Lower lobe of right lung (tissue), 2 donors: ENCODE results near the gene SLC22A14. TPM values are rescaled to one million over a fixed set of nuclear protein-coding genes. Genes with fewer than 3 reads are reported as not detected.

Experiments used
- ATAC-seq, 2 donors: fragments of 200-7000 bp; cut with Tn5 transposase; one replicate each; pipeline ENCODE4 v1.9.1; 2020 to 2022; ENCODE audit warnings: mild to moderate bottlenecking in 2 of 2, moderate library complexity in 2 of 2
- DNase-seq: peaks from one replicate; pipeline ENCODE4 v3.0.0-alpha.2; 2020
- H3K27ac ChIP-seq: fragments of 200-600 bp; one replicate; pipeline ENCODE4 v1.8.0; 2022
- H3K27me3 ChIP-seq: fragments of 200-600 bp; one replicate; pipeline ENCODE4 v1.8.0; 2022; ENCODE audit warnings: low read depth
- H3K36me3 ChIP-seq: fragments of 200-600 bp; one replicate; pipeline ENCODE4 v1.8.0; 2022; ENCODE audit warnings: mild to moderate bottlenecking
- H3K4me1 ChIP-seq: fragments of 200-600 bp; one replicate; pipeline ENCODE4 v1.8.0; 2022
- H3K4me3 ChIP-seq: fragments of 200-600 bp; one replicate; pipeline ENCODE4 v1.8.0; 2022; ENCODE audit warnings: mild to moderate bottlenecking
- H3K9me3 ChIP-seq: fragments of 200-600 bp; one replicate; pipeline ENCODE4 v1.8.0; 2022
- intact Hi-C: fragments of 100-400 bp; cut with DNase I; formaldehyde crosslinking; loops from one replicate; pipeline ENCODE4 v1.11.0; 2022
- total RNA-seq: library from RNA; stranded (reverse); fragmentation: NEBNext Ultra II Directional; extraction: Animal tissue kit (Norgen Biotek cat#: 25700); gene quantifications from one replicate; pipeline ENCODE4 v1.2.1, GENCODE V29; 2021
- TF ChIP-seq, protein P1 (sequence below): fragments of 200-600 bp; IDR thresholded peaks from one replicate; pipeline ENCODE4 v1.8.0; 2022; ENCODE audit warnings: antibody characterized with exemption, mild to moderate bottlenecking
- donor health status: DM: no; HTN: yes; CAD: no; lungs with severe emphysema.

Gene SLC22A14
- total RNA-seq, 1 donor from 2014 or later = not detected

DNA sequence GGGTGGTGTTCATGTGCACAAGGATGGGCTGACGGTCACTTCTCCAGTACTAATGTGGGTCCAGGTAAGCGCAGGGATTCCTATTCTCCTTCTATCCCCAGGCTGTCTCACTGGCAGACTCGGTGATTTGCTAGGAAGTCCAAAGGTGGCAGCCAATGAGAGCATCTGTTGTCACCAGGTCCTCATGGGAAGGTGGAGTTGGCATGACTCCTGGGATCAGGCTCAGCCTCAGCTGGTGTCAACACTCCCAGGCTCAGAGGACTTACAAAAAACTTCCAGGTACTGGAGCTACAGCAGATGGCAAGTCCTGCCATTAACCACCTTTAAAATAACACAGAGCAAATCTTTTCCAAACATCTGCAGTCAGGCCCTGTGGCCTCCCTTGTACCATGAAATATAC lies 78.3 kb downstream of the SLC22A14 start:
- no peaks in the 10 kb centered on the region for H3K9me3 ChIP-seq
- intact Hi-C loops = no loop called here
- H3K27ac ChIP-seq = no peak overlapping the region
- DNase-seq (no peak), ATAC-seq (no peak)
- H3K36me3 ChIP-seq = peaks cover 5% of the 10 kb centered on the region
- H3K4me1 ChIP-seq = no peaks in the 10 kb centered on the region
- H3K4me3 ChIP-seq = no peak overlapping the region
- TF ChIP-seq, protein P1, sequence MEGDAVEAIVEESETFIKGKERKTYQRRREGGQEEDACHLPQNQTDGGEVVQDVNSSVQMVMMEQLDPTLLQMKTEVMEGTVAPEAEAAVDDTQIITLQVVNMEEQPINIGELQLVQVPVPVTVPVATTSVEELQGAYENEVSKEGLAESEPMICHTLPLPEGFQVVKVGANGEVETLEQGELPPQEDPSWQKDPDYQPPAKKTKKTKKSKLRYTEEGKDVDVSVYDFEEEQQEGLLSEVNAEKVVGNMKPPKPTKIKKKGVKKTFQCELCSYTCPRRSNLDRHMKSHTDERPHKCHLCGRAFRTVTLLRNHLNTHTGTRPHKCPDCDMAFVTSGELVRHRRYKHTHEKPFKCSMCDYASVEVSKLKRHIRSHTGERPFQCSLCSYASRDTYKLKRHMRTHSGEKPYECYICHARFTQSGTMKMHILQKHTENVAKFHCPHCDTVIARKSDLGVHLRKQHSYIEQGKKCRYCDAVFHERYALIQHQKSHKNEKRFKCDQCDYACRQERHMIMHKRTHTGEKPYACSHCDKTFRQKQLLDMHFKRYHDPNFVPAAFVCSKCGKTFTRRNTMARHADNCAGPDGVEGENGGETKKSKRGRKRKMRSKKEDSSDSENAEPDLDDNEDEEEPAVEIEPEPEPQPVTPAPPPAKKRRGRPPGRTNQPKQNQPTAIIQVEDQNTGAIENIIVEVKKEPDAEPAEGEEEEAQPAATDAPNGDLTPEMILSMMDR = no peak
- H3K27me3 ChIP-seq = no peaks in the 10 kb centered on the region

GRCh38 chr3:38361496-38361895 lies 79.4 kb downstream of the SLC22A14 start:
- DNase-seq = no peak
- no peak overlapping the region for H3K4me3 ChIP-seq
- intact Hi-C loops = no loop called here

GRCh38 chr3:38362825-38363224 lies 80.7 kb downstream of the SLC22A14 start:
- ATAC-seq (no peak), DNase-seq (no peak)
- Histone ChIP-seq H3K27ac (no peak overlapping the region), H3K27me3 (no peaks in the 10 kb centered on the region), H3K9me3 (no peaks in the 10 kb centered on the region), H3K4me1 (no peaks in the 10 kb centered on the region), H3K4me3 (no peak overlapping the region), H3K36me3 (peaks cover 10% of the 10 kb centered on the region)
- TF ChIP-seq, protein P1 = no peak
- intact Hi-C loops = no loop called here

More at GRCh38 chr3:38361496-38361895, 79.4 kb downstream of the SLC22A14 start:
- Histone ChIP-seq H3K27ac (no peak overlapping the region), H3K36me3 (peaks cover 10% of the 10 kb centered on the region), H3K9me3 (no peaks in the 10 kb centered on the region), H3K27me3 (no peaks in the 10 kb centered on the region), H3K4me1 (no peaks in the 10 kb centered on the region)
- TF ChIP-seq, protein P1 = no peak
- ATAC-seq = no peak

- intact Hi-C loops = no loop called here
- H3K4me3 ChIP-seq = no peak overlapping the region
- peaks cover 10% of the 10 kb centered on the region for H3K36me3 ChIP-seq
- TF ChIP-seq, protein P1 = no peak
- no peaks in the 10 kb centered on the region for H3K27me3 ChIP-seq
- H3K9me3 ChIP-seq = no peaks in the 10 kb centered on the region
- DNase-seq = no peak
- H3K27ac ChIP-seq = no peak overlapping the region
- no peak for ATAC-seq
- H3K4me1 ChIP-seq = no peaks in the 10 kb centered on the region
Measured at GRCh38 chr3:38364721-38365400, 82.8 kb downstream of the SLC22A14 start.

GRCh38 chr3:38365469-38366062 lies 83.5 kb downstream of the SLC22A14 start:
- DNase-seq = no peak
- peaks cover 10% of the 10 kb centered on the region for H3K36me3 ChIP-seq

More at GRCh38 chr3:38365469-38366062, 83.5 kb downstream of the SLC22A14 start:
- TF ChIP-seq, protein P1 = no peak
- Histone ChIP-seq H3K9me3 (no peaks in the 10 kb centered on the region), H3K27ac (no peak overlapping the region), H3K4me1 (no peaks in the 10 kb centered on the region), H3K27me3 (no peaks in the 10 kb centered on the region), H3K4me3 (no peak overlapping the region)
- ATAC-seq = peak in 1 of 2 donors; percentile 22
- intact Hi-C loops = no loop called here
